Stimulated activated CD8-positive, alpha-beta memory T cell treated with anti-CD3 and anti-CD28 coated beads, Interleukin-7, amount 100 ng/mL, for 1 hour (primary cell): ENCODE results near the gene HIP1.
"Not testable (repeated sequence)": the region's sequence is repeated elsewhere in the genome, so short reads cannot be mapped to it uniquely, and the experiment has no call there.

Source experiments
- DNase-seq, 2 donors: peaks; one replicate each; pipeline ENCODE4 v3.0.0-alpha.2; 2020; ENCODE audit warnings: low read depth in 2 of 2

Gene HIP1

GRCh38 chr7:75644589-75644988 lies 94.2 kb downstream of the HIP1 start:
- DNase-seq: no peak

DNA sequence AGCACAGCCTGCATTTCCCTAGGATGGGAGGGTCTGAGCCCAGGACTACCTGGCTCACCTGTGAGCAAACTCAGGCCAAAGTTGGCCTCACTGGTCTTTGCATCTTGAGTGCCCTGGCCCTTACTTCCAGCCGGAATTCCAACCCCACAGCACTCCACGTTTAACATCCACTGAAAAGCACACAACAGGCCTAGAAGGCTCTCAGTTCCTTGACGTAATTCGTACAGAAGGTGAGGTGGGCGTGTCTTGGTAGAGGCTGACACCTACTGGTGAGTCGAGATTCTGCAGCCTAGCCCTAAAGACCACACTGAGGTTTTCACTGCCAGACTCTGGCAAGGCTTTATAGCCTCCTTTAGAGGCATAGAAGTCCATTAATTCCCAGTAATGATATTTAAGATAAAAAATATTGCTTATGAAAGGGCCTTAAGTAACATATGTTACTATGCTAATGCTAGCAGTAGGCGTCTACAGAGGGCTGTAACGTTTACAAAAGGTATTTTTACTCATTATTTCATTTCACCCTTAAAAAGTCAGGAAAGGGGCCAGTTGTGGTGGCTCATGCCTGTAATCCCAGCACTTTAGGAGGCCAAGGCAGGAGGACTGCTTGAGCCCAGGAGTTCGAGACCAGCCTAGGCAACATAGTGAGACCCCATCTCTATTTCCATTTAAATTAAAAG lies 95.8 kb downstream of the HIP1 start:
- peak; percentile 27 for DNase-seq

- no peak for DNase-seq
These were observed 98.5 kb downstream of the HIP1 start for GRCh38 chr7:75640201-75640600.

DNA sequence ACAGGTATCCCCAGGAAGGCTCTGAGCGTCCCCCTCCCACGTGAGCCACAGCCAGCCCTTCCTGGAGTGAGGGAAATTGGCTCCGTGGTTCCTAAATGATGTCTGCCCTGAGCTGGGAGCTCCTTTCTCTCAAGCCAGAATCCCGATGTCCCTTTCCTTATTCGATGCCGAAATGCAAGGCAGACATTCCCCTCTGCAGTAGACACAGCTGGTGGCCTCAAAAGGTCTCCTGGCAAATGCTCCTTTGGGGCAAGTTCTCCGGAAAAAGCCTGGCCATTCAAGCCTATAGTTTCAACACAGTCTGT lies 98.9 kb downstream of the HIP1 start:
- no peak for DNase-seq

GRCh38 chr7:75639071-75639885 lies 99.5 kb downstream of the HIP1 start:
- no peak for DNase-seq

DNA sequence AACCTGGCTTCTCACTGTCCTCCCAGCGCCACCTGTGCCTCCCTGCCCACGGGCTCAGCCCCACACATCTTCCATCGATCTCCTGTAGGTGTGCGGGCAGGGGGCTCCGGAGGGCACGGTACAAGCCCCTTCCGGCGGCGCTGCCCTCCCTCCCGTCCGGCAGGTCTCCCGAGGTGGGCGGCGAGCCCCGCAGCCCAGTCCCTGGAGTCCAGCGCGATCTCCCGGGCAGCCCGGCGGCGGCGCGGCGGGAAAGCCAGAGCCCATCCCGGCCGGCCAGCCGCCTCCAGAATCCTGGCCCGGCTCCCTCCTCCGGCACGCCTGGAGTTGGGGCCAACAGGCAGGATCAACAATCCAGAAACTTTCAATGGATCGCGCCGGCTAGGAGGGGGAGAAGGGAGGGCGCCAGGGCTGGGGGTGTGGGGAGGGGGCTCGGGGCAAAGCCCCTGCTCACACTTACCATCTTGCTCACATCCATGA lies 100.1 kb downstream of the HIP1 start:
- DNase-seq: no peak

GRCh38 chr7:75637854-75638593 lies 100.7 kb downstream of the HIP1 start:
- DNase-seq: no peak

GRCh38 chr7:75635036-75635435 lies 103.7 kb downstream of the HIP1 start:
- no peak for DNase-seq

GRCh38 chr7:75632587-75632986 lies 106.2 kb downstream of the HIP1 start:
- not testable (repeated sequence) for DNase-seq

- no peak for DNase-seq
These were observed 107.0 kb downstream of the HIP1 start for GRCh38 chr7:75631711-75632110.

- no peak for DNase-seq
These were observed 108.2 kb downstream of the HIP1 start for GRCh38 chr7:75630549-75630948.

- DNase-seq: no peak
These were observed 109.7 kb downstream of the HIP1 start for GRCh38 chr7:75629044-75629443.

- no peak for DNase-seq
These were observed 110.7 kb downstream of the HIP1 start for GRCh38 chr7:75628055-75628454.

DNA sequence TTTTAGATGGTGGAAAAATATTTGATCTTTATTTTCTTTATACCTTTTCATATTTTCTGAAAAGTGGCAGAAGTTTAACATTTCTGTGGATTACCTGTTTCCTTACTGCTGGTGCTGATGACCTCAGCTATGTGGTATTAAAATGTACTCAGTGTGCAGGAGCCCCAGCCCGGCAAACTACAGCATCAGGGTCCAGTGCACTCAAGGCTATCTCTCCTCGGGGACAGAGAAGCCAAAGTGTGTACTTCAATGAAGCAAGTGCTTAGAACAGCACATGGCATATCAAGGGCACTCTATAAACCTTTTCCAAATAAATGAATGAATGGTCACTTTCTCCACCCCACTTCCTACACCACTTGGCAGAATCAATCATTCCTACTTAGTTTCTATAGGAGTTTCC lies 111.8 kb downstream of the HIP1 start:
- no peak for DNase-seq

DNA sequence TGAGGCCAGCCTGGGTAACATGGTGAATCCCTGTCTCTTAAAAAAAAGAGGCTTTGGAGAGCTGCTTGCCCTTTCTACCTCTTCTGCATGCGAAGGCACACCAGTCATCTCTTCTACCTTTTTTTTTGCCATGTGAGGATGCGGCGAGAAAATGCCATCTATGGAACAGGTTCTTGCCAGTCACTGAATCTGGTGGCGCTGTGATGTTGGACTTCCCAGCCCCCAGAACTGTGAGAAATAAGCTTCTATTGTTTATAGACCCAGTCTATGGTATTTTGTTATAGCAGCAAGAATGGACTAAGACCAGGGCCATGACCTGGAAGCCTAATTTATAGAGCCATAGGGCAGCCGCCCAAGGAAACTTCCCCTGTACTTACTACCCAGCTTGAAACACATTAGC lies 112.9 kb downstream of the HIP1 start:
- DNase-seq: no peak

DNA sequence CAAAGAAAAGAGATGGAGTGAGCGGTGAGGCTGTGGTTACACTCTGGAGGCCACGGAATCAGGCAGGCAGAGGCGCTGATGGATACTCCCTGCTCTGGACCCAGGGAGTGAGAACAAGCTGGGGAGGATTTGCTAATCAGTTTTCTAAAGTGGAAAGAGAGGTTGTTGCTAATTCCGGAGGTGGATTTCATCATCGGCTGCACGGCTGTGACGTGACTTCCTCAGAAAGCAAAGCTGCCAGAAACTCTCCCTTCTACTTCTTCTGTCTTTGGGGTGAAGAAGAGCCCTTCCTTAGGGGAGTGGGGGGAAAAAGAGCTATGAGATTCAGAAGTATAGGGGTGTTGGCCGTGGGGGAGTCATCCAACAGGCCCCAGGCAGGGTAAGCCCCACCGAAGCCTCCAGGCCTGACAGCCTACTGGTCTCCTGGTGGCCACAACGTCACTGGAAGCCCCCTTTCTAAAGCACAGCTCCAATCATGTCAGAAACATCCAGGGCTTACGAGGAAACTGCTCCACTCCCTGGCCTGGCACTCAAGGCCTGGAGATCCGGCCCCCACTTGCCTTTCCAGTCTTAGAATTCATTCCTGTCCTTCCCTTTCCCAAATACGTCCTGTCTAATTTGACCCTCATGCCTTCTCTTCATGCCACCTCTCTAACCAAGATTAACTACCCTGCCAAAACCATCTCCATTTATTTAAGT lies 114.5 kb downstream of the HIP1 start:
- DNase-seq: no peak

GRCh38 chr7:75623390-75624133 lies 115.2 kb downstream of the HIP1 start:
- no peak for DNase-seq

GRCh38 chr7:75621124-75621523 lies 117.6 kb downstream of the HIP1 start:
- DNase-seq: no peak

GRCh38 chr7:75619636-75620035 lies 119.1 kb downstream of the HIP1 start:
- DNase-seq: no peak

GRCh38 chr7:75617634-75618234 lies 121.0 kb downstream of the HIP1 start:
- peak; percentile 7 to 15 for DNase-seq
